ENCODE results near the gene DOK6.

Gene DOK6

DNA sequence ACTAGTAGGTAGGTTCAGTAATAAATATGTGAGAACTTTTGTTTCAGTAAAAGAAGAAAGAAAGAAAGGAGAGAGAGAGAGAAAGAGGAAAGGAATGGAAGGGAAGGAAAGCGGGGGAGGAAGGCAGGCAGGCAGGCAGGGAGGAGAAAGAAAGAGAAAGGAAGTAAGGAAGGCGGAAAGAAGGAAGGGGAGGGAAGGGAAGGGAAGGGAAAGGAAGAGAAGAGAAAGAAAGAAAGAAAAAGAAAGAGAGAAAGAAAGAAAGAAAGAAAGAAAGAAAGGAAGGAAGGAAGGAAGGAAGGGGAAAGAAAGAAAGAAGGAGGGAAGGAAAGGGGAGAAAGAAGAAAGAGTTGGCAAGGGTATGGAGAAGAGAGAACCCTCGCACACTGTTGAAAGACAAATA is 479.4 kb downstream of the DOK6 start:
- DNase-seq: no peak

DNA sequence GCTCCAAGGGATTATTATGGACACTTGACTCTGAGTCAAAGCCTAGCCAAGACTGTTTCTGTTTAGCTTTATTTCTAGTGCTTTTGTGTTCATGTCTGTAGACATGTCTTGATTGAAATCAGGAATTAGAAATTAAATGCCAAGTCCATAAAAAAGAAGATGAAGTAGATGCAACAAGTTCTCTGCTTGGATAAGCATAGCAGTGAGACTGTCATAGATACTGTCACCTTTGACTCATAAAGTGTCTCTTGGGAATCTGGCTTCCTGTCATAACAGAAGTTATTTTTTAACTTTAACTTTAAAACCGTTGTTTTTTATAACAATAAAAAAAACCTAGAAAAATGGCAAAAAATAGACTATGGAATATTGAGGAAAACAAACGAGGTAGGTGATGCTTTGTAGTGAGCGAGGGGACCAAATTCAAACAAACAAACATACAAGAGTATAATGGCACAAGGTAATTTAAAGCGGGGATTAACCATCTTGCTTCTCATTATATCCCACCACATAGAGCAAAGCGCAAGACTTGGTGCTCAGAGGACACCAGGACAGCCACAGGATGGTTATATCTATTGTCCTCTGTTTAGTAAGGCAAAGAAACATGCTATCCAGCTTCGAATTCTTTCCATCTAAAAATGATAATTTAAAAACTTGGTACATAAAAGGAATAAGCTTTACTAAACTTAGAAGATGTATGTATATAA is 482.4 kb downstream of the DOK6 start:
- DNase-seq: no peak

DNA sequence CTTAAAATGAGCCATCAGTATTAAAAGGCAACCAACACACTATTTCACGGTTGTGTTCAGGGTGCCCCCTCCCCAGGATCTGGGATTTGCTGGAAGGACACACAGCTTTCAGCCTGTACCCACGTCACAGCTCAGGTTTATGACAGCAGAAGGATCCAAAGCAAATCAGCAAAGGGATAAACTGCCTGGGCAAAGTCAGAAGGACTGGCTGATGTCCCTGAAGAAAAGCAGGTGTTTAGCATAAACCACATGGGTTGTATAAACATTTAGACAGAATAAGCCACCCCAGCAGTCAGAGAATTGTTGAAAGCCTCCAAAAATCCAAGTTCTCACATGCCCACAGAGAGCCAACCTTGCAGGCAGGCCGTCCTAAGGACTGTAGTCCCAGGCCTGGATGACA is 483.1 kb downstream of the DOK6 start:
- DNase-seq: no peak

DNA sequence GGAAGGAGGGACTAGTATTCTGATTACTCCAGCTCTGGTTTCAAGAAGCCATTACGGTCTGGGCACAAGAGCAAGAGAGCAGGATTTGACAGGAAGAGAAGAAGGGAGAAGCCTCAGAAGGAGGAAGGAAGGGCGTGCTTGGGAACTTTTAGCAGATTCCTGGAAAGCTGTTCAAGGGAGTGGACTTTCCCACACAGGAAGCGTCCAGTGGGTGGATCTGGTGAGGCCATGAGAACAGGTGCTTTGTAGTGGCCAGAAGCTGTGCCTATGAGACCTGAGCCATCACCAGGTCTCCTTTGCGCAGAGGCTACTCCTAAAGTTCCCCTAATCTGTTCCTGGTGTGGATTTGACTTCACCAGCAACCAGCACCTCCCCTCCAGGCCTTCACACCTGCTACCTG is 484.7 kb downstream of the DOK6 start:
- DNase-seq: no peak

DNA sequence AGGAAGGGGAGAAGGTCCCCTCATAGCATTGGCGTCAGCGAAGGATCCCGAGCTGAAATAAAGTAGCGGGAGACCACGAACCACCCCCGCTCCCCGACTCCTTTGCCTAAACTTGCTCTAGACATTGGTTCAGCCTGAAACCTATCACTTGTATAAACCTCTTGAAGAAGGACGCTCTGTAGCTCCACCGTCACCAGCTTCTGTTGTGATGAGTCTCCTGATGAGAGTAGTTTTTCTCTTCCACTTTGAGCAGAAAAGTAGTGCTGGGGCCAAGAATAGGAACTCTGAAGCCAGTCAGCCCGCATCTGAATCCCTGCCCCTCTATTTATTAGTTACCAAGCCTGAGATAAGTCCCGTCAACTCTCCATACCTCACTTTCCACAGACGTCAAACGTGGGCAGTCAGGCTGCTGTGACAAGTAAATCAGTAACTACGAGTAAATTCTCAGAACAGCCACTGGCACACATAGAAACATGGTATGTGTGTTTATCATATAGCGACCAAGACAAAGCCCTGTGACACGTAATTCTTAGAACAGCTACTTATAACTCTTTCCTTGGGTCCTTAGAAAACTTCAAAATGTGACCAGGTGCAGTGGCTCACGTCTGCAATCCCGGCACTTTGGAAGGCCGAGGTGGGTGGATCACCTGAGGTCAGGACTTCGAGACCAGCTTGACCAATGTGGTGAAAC is 485.3 kb downstream of the DOK6 start:
- no peak for DNase-seq

DNA sequence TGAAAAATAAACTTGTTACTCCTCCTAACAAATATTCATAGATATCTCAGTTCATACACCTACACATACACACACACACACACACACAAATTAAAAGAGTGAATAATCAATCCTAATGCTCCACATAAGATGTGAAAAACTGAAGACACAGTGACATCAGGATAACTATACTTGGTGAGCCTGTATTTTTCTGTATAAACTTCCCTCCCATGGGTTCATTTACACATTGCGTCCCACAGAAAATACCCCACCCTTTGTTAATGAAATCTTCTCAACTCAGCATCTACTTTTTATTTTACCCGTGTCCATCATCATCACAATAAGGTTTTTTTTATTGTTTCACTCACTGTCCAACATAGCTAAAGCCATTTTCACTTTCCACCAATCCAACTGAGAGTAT is 486.6 kb downstream of the DOK6 start:
- no peak for DNase-seq

DNA sequence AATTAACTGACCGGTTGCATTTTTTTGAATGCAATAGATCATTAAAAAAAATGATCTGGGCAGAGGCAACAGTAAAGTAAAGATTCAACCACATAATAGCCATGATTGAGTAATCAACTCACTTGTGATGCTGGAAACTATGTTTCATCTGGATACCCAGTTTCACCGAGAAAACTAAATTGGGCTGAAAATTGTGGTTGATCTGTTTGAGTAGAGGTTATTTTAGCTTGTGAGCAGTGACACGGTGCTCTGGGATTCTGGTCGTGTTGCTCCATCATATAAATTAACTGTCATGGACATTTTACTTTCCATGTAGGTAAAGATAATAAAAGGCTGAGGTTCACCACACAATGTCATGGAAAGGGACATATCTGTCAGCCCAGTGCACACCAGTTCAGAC is 488.3 kb downstream of the DOK6 start:
- DNase-seq: no peak

DNA sequence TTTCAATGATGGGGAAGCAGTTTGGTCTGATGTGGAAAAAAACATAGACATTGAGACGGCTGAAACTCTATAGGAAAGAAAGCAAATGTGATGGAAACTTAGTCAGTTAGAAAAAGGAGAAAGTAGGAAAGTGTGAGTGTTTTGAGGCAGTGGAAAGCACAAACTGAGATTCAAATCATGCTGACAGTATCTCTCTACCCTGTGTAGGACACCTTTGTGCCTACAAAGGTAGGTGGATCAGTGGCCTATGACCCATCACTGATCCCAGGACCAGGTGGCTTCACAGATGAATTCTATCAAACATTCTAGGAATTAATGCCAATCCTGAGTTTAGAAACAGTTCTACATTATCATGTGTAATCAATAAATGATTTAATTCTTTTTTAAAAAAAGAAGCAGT is 489.9 kb downstream of the DOK6 start:
- DNase-seq: no peak

DNA sequence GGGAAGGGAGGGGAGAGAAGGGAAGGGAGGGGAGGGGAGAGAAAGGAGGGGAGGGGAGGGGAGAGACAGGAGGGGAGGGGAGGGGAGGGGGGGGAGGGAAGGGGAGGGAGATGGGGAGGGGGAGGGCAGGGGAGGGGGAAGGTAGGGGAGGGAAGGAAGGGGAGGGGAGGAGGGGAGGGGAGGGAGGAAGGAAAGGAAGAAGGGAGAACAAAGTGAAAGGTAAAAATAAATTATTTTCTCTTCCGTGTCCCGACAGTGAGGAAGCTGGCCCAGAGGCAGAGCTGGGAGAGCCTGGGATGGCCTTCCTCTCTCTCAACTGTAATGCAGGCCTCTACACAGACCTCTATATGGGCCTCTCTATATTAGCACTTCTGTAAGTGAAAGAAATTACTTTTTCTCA is 493.8 kb downstream of the DOK6 start:
- no peak for DNase-seq

DNA sequence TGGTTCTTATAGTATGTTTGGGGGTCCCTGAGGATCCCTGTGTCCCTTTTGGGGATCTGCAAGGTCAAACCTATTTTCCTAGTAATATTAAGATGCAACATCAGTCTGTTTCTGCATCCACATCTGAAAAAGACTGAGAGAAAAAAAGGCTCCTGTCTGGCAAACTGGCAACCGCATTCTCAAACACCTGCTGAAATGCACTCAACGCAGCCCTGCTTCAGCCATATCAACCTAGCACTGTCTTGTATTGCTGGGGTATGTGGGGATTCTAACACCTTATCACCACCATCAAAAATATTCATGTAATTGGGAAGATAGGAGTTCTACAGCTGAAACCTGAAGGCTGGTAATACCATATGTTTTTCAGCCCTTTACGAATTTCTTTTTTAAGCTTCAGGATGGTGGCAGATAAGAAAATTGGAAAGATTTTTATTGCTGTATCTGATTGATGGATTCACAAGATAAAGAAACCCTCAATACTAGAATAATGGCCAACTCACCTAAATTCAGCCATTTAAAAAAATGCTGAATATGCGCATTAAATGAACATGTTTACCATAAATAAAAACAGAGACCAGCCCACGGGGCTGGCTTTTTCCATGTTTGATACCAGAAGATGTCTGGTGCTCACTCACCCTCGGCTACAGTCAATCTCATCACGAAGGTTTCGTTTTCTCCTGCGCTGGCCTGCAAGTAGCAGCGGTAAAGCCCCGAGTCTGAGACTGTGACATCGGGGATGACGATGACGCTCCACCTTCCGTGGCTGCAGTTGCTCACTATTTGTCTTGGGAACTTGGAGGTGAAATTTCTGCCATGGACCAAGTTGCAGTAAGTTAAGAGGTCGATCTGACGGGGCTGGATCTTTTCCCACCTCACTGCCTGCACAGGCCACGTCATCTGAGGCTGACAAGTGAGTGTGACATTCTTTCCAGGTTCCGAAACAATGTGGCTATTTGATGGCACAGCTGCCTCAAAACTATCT is 494.7 kb downstream of the DOK6 start:
- DNase-seq: no peak

DNA sequence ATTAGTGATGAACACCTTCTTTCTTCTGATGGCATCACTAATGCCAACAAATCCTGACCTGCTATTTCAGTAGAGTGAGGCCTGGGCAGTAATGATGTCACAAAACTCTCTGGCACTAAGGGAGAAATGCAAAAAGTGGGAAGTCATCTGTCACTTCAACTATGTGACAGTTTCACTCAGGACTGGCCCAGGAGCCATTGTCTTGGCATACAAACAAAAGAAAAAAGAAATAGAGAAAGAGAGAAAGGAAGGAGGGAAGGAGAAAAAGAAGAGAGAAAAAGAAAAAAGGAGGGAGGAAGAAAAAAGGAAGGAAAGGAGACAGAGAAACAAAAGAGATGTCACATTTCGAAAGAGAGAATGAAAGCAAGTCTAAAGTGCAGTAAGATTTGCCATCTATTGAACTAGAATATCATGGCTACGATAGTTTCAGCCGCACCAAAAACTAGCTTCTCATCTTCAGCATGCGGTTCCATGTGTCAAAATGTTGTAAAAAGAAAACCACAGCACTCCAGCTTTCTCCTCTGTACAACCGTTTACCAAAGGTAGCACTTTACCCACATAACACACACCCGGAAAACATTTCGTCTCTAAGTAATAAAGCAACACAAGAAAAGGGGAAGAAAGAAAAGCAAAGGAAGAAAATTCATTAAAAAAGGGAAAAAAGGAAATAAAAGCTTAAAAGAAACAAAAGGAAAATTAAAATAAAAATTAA is 496.9 kb downstream of the DOK6 start:
- DNase-seq: no peak

DNA sequence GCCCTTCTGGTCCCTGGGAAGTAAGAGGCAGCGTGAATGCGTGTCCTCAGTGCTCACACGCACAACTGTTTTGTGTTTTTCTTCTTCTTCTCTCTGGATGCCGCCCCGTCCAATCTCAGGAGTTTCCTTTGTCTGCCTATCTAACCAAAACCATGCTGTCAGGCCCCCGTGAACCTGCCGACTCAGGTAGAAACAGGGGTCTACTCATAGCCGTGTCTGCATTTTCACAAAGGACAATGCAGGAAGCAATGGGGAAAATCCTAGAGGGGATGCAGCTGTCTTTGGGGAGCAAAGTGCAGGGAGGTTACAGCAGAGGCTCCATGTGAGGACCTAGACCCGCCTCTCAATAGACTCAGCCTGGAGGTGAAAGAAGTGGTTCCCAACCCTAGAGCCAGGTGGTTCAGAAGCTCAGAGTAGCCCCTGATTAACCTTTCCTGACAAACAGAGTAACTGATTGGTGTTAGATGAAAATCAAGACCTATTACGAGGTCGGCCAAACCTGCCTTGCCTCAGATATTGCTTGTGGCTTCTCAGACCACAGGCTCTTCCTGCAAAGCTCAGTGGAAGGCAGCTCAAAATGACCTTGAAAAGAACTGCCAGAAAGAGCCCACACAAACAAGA is 497.7 kb downstream of the DOK6 start:
- DNase-seq: no peak
